CD4-positive, alpha-beta T cell treated with Interleukin-17A for 1 hour (primary cell): ENCODE measurements around the gene MEF2B.

ENCODE experiments used
- DNase-seq: peaks from one replicate; pipeline ENCODE4 v3.0.0-alpha.2; 2020

MEF2B gene

GRCh38 chr19:19170053-19170872 lies at the start of gene MEF2B:
Gene MEF2B, minus strand, starts transcription at chr19:19170263. Its CDS starts 19,528 bp downstream, at chr19:19150735.
- peak; percentile 75 for DNase-seq

GRCh38 chr19:19218911-19219310 lies 48.8 kb upstream of the MEF2B start:
- DNase-seq = no peak

- no peak for DNase-seq
Observed at GRCh38 chr19:19217099-19217498, 47.0 kb upstream of the MEF2B start.

- DNase-seq = no peak
Observed at GRCh38 chr19:19215792-19216191, 45.7 kb upstream of the MEF2B start.

- DNase-seq = no peak
Observed at GRCh38 chr19:19214892-19215291, 44.8 kb upstream of the MEF2B start.

GRCh38 chr19:19214159-19214490 lies 44.1 kb upstream of the MEF2B start:
- DNase-seq = no peak

- no peak for DNase-seq
Observed at GRCh38 chr19:19213426-19214158, 43.5 kb upstream of the MEF2B start.

- no peak for DNase-seq
Observed at GRCh38 chr19:19212916-19213315, 42.9 kb upstream of the MEF2B start.

GRCh38 chr19:19211499-19212420 lies 41.7 kb upstream of the MEF2B start, which contains the start of gene NCAN:
Gene NCAN, plus strand, starts transcription at chr19:19211958. Its CDS starts 4,996 bp downstream, at chr19:19216954.
- no peak for DNase-seq

- DNase-seq = no peak
Observed at GRCh38 chr19:19209372-19209771, 39.3 kb upstream of the MEF2B start.

GRCh38 chr19:19207637-19208572 lies 37.8 kb upstream of the MEF2B start:
- DNase-seq = no peak

GRCh38 chr19:19206938-19207337 lies 36.9 kb upstream of the MEF2B start:
- no peak for DNase-seq

- DNase-seq = no peak
Observed at GRCh38 chr19:19205416-19206410, 35.6 kb upstream of the MEF2B start.

GRCh38 chr19:19204181-19204580 lies 34.1 kb upstream of the MEF2B start:
- no peak for DNase-seq

GRCh38 chr19:19203012-19203856 lies 33.2 kb upstream of the MEF2B start, which contains the start of gene NR2C2AP:
Gene NR2C2AP, minus strand, starts transcription at chr19:19203414. Its CDS starts 354 bp downstream, at chr19:19203060.
- peak; percentile 93 for DNase-seq

GRCh38 chr19:19202707-19203011 lies 32.6 kb upstream of the MEF2B start:
- DNase-seq = no peak

GRCh38 chr19:19201697-19202630 lies 31.9 kb upstream of the MEF2B start:
- no peak for DNase-seq

- DNase-seq = no peak
Observed at GRCh38 chr19:19193926-19194325, 23.9 kb upstream of the MEF2B start.
